Stimulated activated CD4-positive, alpha-beta T cell treated with anti-CD3 and anti-CD28 coated beads, TNF-alpha, amount 100 ng/mL, for 48 hours (primary cell): ENCODE results near the gene RUSC2.
"Not testable (repeated sequence)": the region's sequence is repeated elsewhere in the genome, so short reads cannot be mapped to it uniquely, and the experiment has no call there.

Experiments
- DNase-seq, 3 donors: peaks; one replicate each; pipeline ENCODE4 v3.0.0-alpha.2; 2020; ENCODE audit warnings: low read depth in 3 of 3

RUSC2 gene

GRCh38 chr9:35489313-35490154, at the start of gene RUSC2:
TSS of gene RUSC2 (plus strand) at chr9:35490111. CDS start at chr9:35546522, 56,411 bp downstream.
- peak; percentile 39 to 52 (median 40) for DNase-seq

DNA sequence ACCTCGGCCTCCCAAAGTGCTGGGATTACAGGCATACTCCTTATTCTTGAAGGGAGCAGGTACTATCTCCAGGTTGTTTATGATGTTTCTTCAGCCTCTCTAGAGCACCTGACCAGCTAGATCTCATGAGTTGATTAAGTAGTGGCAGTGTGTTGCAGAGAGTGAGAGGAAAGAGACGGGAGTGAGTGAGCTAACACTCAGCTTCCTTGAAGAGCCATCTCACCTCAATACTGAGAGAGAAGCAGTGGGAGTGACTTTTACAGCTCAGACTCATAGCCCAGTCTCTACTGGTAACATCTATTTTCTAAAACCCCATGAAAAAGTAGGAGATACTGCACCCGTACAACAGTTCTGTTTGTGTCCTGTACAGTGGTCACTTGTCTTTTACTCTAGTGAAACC, 43.9 kb upstream of the RUSC2 start:
- no peak for DNase-seq

DNA sequence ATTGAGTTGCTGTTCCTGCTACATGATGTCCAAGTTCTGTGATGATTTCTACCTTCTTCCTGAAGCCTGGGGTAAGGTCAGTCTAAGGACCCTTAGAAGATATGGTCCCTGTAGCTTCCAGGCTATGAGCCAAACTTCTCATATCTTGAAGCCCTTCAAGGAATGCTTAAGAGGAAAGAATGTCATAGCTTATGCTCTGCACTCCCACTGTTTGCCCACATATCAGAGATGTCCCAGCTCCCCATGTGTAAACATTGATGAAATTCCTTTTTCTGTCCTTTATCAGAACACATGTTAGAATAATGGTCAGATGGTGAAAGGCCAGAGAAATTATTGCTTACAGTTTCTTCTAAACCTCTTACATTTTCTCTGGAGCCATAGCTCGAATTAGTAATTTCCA, 41.4 kb upstream of the RUSC2 start:
- no peak for DNase-seq

DNA sequence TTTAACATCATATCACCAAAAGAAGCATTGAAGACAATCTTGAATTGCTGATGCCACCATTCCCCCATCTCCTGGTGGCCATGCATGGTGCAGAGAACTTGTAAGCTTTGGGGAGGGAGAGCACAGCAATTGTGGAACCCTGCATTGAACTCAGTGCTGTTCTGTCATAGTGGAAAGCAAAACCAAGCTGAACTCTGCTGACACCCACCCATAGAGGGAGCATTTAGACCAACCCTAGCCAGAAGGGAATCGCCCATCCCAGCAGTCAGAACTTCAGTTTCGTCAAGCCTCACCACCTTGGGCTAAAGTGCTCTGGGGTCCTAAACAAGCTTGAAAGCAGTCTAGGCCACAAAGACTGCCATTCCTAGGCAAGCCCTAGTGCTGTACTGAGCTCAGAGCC, 37.4 kb upstream of the RUSC2 start:
- DNase-seq: no peak

- no peak for DNase-seq
Observed at GRCh38 chr9:35453786-35454185, 36.1 kb upstream of the RUSC2 start.

- DNase-seq: no peak
Observed at GRCh38 chr9:35464141-35465025, 25.5 kb upstream of the RUSC2 start.

DNA sequence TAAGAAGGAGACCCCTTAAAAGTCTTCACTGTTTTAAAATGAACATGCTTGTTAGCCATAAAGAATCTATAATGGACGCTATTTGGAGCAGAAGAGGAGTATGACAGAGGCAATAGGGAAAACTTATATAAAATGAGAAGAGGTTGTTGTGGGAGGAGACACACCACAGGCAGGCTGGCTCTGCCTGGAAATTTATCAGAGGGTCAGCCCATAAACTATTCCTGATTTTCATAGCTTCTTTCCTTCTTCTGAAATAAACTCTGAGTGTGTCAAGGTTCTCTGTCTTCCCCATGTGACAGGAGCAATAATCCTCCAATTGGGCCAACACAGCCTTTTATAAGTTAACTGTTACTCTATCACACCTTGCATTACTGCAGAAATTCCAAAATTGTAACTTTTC, 19.6 kb upstream of the RUSC2 start:
- no peak for DNase-seq

- DNase-seq: no peak
Observed at GRCh38 chr9:35470894-35471293, 19.0 kb upstream of the RUSC2 start.

DNA sequence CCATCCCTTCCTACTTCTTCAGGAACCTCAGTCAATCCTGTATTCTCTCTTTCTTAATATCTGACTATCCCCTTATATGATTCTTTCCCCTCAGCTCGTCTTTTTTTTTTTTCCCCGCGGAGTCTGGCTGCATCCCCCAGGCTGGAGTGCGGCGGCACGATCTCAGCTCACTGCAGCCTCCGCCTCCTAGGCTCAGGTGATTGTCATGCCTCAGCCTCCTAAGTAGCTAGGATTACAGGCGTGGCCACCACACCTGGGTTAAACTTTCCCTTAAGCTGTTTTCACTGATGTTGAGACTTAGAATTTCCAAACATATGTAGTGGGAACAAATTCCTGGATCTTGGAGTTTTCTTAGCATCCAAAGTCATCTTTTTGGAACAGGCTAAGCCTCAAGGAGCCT, 13.3 kb upstream of the RUSC2 start:
- DNase-seq: no peak

DNA sequence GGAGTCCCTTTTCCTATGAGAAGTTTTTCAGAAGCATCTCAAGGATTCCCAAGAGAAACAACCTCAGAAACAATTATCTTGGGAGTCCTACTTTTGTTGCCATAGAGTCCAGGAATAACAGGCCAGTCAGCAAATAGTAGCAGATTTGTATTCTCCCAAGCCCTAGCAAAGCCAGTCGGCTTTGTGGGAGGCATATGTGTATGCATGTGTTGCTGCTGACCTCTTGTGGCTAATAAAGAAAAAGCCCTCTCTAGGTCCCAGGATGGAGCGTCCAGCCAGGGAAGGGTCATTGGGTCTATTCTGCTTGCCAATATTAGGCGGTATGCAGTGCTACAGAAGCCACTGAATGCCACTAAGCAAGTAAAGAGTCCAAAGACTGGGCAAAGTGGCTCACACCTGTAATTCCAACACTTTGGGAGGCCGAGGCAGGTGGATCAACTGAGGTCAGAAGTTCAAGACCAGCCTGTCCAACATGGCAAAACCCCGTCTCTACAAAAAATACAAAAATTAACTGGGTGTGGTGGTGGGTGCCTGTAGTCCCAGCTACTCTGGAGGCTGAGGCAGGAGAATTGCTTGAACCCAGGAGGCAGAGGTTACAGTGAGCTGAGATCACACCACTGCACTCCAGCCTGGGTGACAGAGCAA, 12.6 kb upstream of the RUSC2 start:
- peak in 1 of 3 donors; percentile 6 for DNase-seq

DNA sequence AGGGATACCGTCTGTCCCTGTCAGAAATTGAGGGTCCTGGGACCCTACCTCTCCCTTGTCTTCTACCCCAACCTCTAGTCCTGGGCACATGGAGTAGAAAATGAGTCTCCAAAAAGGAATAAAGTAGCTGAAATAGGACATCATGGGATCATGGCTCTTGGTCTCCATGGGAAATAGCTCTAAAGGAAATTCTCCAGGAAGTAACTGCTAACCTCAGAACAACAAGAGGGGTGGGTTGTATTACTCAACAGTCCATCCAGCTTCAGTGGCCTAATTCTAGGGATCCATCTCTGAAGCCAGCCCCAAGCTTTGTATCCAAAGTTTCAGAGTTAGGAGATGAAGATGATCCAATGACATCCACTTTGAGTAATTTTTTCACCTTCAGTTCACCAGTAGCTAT, 11.0 kb upstream of the RUSC2 start:
- DNase-seq: no peak

GRCh38 chr9:35481347-35481975, 8.4 kb upstream of the RUSC2 start:
- no peak for DNase-seq

GRCh38 chr9:35482071-35482470, 7.8 kb upstream of the RUSC2 start:
- DNase-seq: no peak

- no peak for DNase-seq
Observed at GRCh38 chr9:35484406-35484805, 5.5 kb upstream of the RUSC2 start.

DNA sequence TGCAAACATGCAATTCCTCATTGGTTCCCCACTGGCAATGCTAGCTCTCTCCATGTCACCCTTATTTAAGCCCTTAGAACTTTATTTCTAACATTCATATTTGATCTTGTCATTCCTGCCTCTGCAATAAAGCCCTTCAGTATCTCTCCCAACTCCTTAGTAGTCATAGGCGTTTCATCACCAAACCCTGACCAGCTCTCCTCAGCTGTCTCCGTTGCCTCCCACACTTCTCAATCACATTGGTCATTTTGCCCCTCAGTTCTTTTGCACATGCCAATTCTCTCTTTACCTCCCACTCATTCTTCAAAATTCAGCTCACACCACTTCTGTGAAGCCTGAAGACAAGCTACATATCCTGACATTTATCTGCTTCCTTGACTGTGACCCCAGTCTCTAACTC, 2.8 kb upstream of the RUSC2 start:
- DNase-seq: no peak

GRCh38 chr9:35488021-35488420, 1.9 kb upstream of the RUSC2 start:
- no peak for DNase-seq

- no peak for DNase-seq
Observed at GRCh38 chr9:35488566-35489312, 1.2 kb upstream of the RUSC2 start.

GRCh38 chr9:35490155-35490909, 421 bp downstream of the RUSC2 start:
- no peak for DNase-seq

DNA sequence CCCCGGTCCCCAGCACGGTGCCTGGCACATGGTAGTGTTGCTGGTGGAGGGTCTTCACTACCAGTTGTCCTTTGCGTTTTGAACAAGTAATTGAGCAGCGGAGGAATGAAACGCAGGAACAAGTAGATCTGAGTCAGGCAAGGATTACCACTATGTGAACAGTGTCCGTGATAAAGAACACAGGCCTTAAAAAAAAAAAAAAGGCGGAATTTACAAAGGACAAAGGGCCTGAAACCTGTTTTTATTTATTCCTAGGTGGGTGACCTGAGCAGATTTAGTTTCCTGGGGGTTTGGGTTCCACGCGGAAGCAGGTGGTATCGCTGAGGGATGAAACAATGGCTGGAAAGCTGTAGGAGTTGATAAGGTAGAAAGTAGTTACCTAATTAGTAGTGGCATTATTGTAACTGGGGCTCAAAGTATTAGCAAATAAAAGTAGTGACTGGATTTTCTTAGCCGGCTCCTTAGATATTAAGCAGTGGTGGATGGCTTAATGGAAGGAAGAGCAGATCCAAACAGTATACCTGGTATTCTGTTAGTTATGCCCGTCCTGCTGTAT, 1.1 kb downstream of the RUSC2 start:
- DNase-seq: no peak

DNA sequence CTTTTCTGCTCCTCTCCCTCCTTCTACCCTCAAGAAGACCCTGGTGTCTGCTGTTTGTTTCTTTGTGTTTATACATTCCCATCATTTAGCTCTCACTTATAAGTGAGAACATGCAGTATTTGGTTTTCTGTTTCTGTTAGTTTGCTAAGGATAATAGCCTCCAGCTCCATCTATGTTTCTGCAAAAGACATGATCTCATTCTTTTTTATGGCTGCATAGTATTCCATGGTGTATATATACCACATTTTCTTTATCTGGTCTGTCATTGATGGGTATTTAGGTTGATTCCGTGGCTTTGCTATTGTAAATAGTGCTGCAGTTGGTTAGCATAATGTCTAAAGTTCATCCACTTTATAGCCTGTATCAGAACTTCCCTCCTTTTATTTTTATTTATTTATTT, 3.2 kb downstream of the RUSC2 start:
- not testable (repeated sequence) for DNase-seq
